RCC 7860 (cell line): ENCODE measurements around the gene LYPD1.

Source experiments
- DNase-seq: peaks from one replicate; pipeline ENCODE4 v3.0.0-alpha.2; 2015; ENCODE audit warnings: low spot score
- FAIRE-seq: peaks from 2 replicates; lab custom pipeline; 2012; peaks lifted over from hg19 to GRCh38; lab: Jason Lieb, UNC

The LYPD1 gene

DNA sequence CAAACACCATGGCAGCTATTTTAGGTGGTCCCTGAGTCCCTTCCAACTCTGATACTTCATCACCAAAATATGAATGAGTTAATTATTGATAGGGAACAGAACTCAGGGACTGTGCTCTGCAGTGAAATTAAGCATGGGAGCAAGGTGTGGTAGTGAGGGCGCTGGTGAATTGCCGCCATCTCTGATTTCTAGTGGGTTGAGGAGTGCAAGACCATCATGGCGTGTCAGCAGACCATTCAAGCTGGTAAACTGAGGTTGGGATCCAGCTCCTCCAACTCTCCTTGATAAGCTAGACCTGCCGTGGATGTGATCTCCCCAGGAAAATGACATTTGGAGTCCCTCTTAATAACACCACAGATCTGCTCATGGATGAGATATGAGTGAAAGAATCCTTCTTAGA, 70.4 kb downstream of the LYPD1 start:
- DNase-seq (no peak), FAIRE-seq (no peak)

DNA sequence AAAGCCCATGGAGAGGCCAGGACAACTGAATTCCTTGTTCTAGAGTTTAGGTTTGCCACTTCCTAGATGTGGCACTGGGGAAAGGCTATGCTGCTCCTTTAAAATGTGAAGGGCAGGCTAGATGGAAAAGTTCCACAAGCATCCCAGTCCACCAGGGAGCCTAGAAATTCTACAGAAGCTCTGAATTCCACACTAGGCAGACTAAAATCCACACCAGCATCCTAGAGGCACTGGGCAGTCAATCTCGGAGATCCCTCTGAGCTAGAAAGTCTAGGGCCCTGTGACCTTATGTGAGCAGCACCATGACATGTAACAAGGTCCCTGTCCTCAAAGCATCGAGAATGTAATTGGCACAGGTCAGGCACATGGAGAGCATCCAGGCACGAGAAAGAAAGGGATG, 71.5 kb downstream of the LYPD1 start:
- no peak for DNase-seq
- FAIRE-seq, result no peak

DNA sequence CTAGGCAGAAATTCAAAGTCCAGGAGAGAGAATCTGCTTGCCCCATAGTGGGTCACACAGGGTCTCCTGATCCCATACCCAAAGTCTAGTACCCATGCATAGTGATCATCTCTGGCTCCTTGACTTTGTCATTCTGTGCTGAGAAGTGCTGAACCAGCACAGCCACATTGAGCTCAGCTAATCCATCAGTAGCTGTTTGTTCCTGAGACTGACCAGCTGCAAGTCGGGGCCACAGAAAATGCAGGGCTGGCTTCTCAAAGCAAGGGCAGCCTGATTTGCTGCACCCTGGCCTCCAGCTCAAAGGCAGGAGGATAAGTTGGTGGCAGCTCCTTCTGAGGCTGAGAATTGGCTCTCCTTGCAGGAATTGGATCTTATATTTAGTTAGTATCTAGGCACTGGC, 72.2 kb downstream of the LYPD1 start:
- no peak for FAIRE-seq
- DNase-seq, result no peak

DNA sequence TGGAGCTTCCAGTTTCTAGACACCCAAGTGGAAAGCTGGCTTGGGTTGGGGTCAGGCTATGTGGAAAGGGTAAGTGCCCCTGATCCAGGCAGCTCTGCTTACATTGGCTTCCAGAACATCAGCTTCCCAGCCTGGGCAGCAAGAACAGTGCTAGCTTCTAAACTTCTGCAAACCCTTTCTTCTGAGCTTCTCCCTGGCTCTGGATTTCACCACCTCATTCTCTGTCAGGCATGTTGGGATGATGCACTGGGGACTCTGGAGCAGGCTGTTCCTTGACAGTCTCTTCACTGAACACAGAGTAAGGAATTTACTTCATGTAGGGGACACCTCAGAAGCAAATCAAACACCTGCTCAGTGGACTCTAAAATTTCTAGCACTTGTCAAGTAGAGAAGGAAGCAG, 72.8 kb downstream of the LYPD1 start:
- no peak for FAIRE-seq
- no peak for DNase-seq

DNA sequence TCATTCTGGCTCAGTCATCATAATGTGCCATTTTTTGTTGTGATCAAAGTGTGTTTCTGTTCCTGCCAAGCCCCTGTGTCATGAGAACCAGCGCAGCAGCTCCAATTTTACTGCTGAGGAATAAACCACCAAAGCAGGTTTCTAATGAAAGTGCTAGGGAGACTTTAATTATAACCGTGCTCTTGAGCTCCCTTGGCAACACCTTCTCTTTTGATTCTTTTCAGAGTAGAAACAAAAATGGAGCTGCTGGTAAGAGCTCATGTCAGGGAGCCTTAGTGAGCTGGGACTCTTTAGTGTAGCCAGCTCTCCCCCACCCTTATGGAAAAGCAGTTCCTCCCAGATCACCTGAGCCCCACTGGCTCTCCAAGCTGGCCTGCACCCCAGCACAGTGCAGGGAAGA, 74.3 kb downstream of the LYPD1 start:
- no peak for DNase-seq
- no peak for FAIRE-seq

DNA sequence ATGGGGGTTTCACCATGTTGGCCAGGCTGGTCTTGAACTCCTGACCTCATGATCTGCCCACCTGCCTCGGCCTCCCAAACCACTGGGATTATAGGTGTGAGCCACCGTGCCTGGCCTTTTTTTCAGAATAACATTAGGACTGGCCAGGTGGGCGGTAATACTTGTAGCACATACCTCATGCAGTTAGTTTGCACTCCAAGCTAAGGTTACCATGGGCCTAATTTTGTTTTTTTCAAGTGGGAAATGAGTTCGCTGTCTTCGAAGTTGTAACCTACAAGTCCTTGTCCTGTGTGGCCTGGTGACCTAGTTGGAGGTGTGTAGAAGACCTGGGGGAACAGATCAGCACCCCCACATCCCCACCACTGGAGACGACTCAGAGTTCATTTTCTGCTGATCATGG, 74.8 kb downstream of the LYPD1 start:
- DNase-seq, result no peak

More for the DNA sequence above, 74.8 kb downstream of the LYPD1 start:
- no peak for FAIRE-seq
